HepG2 (cell line): ENCODE data around the gene GPR179. TPM values are rescaled to one million over a fixed set of nuclear protein-coding genes. Genes with fewer than 3 reads are reported as not detected.

Experiments
- ARNT ChIP-seq: fragments of 450-650 bp; IDR thresholded peaks from 2 replicates; pipeline ENCODE4 v1.6.1; 2017
- CC2D1A ChIP-seq: sonication (generic); formaldehyde crosslinking; IDR thresholded peaks from 2 replicates; pipeline ENCODE4 v1.8.1; 2023; ENCODE audit warnings: mild to moderate bottlenecking, missing genetic modification reagents
- FUBP1 ChIP-seq: sonication (generic); formaldehyde crosslinking; IDR thresholded peaks from 2 replicates; pipeline ENCODE4 v1.5.1; 2020; ENCODE audit warnings: missing genetic modification reagents, mild to moderate bottlenecking, borderline replicate concordance
- GMEB2 ChIP-seq: IDR thresholded peaks from 2 replicates; pipeline ENCODE4 v1.6.1; 2016; ENCODE audit warnings: missing biosample characterization, missing genetic modification reagents, low read depth
- KDM4B ChIP-seq: sonication (generic); formaldehyde crosslinking; IDR thresholded peaks from 2 replicates; pipeline ENCODE4 v1.4.0; 2020; ENCODE audit warnings: missing genetic modification reagents
- PTBP1 ChIP-seq: fragments of 200-400 bp; formaldehyde crosslinking; IDR thresholded peaks from 2 replicates; pipeline ENCODE4 v1.6.1; 2018; ENCODE audit warnings: low read length, low read depth; ENCODE audit not compliant: poor library complexity, severe bottlenecking
- STAG1 ChIP-seq: sonication (generic); formaldehyde crosslinking; IDR thresholded peaks from 2 replicates; pipeline ENCODE4 v1.4.0; 2020; ENCODE audit warnings: missing genetic modification reagents
- STAT6 ChIP-seq: sonication (generic); formaldehyde crosslinking; IDR thresholded peaks from 2 replicates; pipeline ENCODE4 v1.4.0; 2020; ENCODE audit warnings: missing genetic modification reagents, mild to moderate bottlenecking, borderline replicate concordance
- ZBTB20 ChIP-seq: sonication (generic); formaldehyde crosslinking; IDR thresholded peaks from 2 replicates; pipeline ENCODE4 v1.8.1; 2023; ENCODE audit warnings: missing genetic modification reagents, low read depth, mild to moderate bottlenecking, borderline replicate concordance
- ZBTB42 ChIP-seq: sonication (generic); formaldehyde crosslinking; IDR thresholded peaks from 2 replicates; pipeline ENCODE4 v1.5.0; 2020; ENCODE audit warnings: mild to moderate bottlenecking, missing genetic modification reagents
- ZFP91 ChIP-seq: sonication (generic); formaldehyde crosslinking; IDR thresholded peaks from 2 replicates; pipeline ENCODE4 v1.9.0; 2022; ENCODE audit warnings: missing genetic modification reagents, mild to moderate bottlenecking, borderline replicate concordance
- ZNF317 ChIP-seq: sonication (generic); formaldehyde crosslinking; IDR thresholded peaks from 2 replicates; pipeline ENCODE4 v1.5.0; 2020; ENCODE audit warnings: mild to moderate bottlenecking, missing genetic modification reagents
- ZNF362 ChIP-seq: sonication (generic); formaldehyde crosslinking; IDR thresholded peaks from 2 replicates; pipeline ENCODE4 v1.4.0; 2020; ENCODE audit warnings: missing genetic modification reagents, mild to moderate bottlenecking, borderline replicate concordance
- ZNF432 ChIP-seq: sonication (generic); formaldehyde crosslinking; IDR thresholded peaks from 2 replicates; pipeline ENCODE4 v1.5.0; 2020; ENCODE audit warnings: missing genetic modification reagents, mild to moderate bottlenecking, borderline replicate concordance
- ZNF567 ChIP-seq: sonication (generic); formaldehyde crosslinking; IDR thresholded peaks from 2 replicates; pipeline ENCODE4 v1.8.1; 2023; ENCODE audit warnings: mild to moderate bottlenecking, missing genetic modification reagents, borderline replicate concordance
- ZNF589 ChIP-seq: sonication (generic); formaldehyde crosslinking; conservative IDR thresholded peaks from 2 replicates; pipeline ENCODE4 v1.8.0; 2022; ENCODE audit warnings: mild to moderate bottlenecking, moderate library complexity, missing genetic modification reagents
- ZSCAN9 ChIP-seq: IDR thresholded peaks from 2 replicates; pipeline ENCODE4 v1.6.1; 2016; ENCODE audit warnings: borderline replicate concordance
- polyA plus RNA-seq, 8 experiments: library from polyadenylated mRNA; depleted of rRNA in 3 of 8; stranded (reverse) in 7 of 8; unstranded in 1 of 8; fragments of >200 nt; fragmentation: Illumina TruSeq in 4 of 8; extraction: Trizol in 4 of 8; gene quantifications; 2 replicates each; pipeline versions ENCODE4 v1.2.1 to v1.2.3, GENCODE V29; 2011 to 2016; ENCODE audit warnings: low read depth in 4 of 8, missing spikeins in 1 of 8, mixed read lengths in 1 of 8; ENCODE audit not compliant: insufficient read depth in 1 of 8
- total RNA-seq, 5 experiments: library from RNA; depleted of rRNA; stranded (reverse); fragments of >200 nt; fragmentation: Illumina TruSeq; extraction: Trizol; gene quantifications; 2 replicates each; pipeline ENCODE4 v1.2.3, GENCODE V29; 2016; ENCODE audit warnings: low read depth in 1 of 5

The GPR179 gene
- total and polyA plus RNA-seq, 2 of the 13 experiments (the other 11 are each of a cell fraction or from before 2014, with no cell fraction given): 0.03 TPM; not detected in 1

GRCh38 chr17:38351412-38352222, 7.9 kb upstream of the GPR179 start, which contains the start of gene SOCS7 (continued):
- TF ChIP-seq ZNF567 (CRISPR knock-in tag): no peak
- TF ChIP-seq PTBP1: no peak
- no peak for TF ChIP-seq ZNF432 (CRISPR knock-in tag)
- peak; percentile 61; the same call in 1 of the 2 replicates for TF ChIP-seq KDM4B (CRISPR knock-in tag)
- TF ChIP-seq CC2D1A (CRISPR knock-in tag): no peak
- TF ChIP-seq FUBP1 (CRISPR knock-in tag): no peak
- peak; percentile 83; the same call in 1 of the 2 replicates for TF ChIP-seq ZBTB42 (CRISPR knock-in tag)
- 0 out of 2 replicates have a peak, but pooled peaks have one; percentile 62 for TF ChIP-seq ZSCAN9
- no peak for TF ChIP-seq STAT6 (CRISPR knock-in tag)
- TF ChIP-seq ZNF362 (CRISPR knock-in tag): peak; percentile 34; the same call in 1 of the 2 replicates
- TF ChIP-seq ZFP91 (CRISPR knock-in tag): peak; percentile 71
- peak; percentile 89; the same call in 1 of the 2 replicates for TF ChIP-seq ZBTB20 (CRISPR knock-in tag)
- no peak for TF ChIP-seq STAG1 (CRISPR knock-in tag)
- TF ChIP-seq ARNT: no peak
- 0 out of 2 replicates have a peak, but pooled peaks have one; percentile 52 for TF ChIP-seq ZNF589
- TF ChIP-seq GMEB2 (CRISPR knock-in tag): peak; percentile 86
- TF ChIP-seq ZNF317 (CRISPR knock-in tag): peak; percentile 83; the same call in 1 of the 2 replicates
